GM12891 (cell line): Measurements from ENCODE around the gene WASHC4.

Experiments used
- DNase-seq: peaks from one replicate; pipeline ENCODE4 v3.0.0; 2011; ENCODE audit warnings: low spot score; ENCODE audit not compliant: insufficient read length
- FAIRE-seq: peaks from 2 replicates; lab custom pipeline; 2011; peaks lifted over from hg19 to GRCh38; lab: Jason Lieb, UNC
- PAX5 ChIP-seq: IDR thresholded peaks from 2 replicates; pipeline ENCODE4 v1.6.1; 2011; ENCODE audit warnings: low read length, moderate library complexity, mild to moderate bottlenecking; ENCODE audit not compliant: insufficient read depth, severe bottlenecking
- POLR2A ChIP-seq: IDR thresholded peaks from 2 replicates; pipeline ENCODE4 v1.6.1; 2011; ENCODE audit warnings: low read depth, low read length, control low read depth
- POLR2AphosphoS5 ChIP-seq: IDR thresholded peaks from 2 replicates; pipeline ENCODE4 v1.6.1; 2011; ENCODE audit warnings: low read depth, low read length, control low read depth
- POU2F2 ChIP-seq: IDR thresholded peaks from 2 replicates; pipeline ENCODE4 v1.6.1; 2011; ENCODE audit warnings: low read depth, mild to moderate bottlenecking, control low read depth, low read length, moderate library complexity
- SPI1 ChIP-seq: IDR thresholded peaks from 2 replicates; pipeline ENCODE4 v1.6.1; 2011; ENCODE audit warnings: low read depth, low read length, control low read depth
- TAF1 ChIP-seq: IDR thresholded peaks from 2 replicates; pipeline ENCODE4 v1.6.1; 2011; ENCODE audit warnings: low read depth, low read length, control low read depth

WASHC4 gene

DNA sequence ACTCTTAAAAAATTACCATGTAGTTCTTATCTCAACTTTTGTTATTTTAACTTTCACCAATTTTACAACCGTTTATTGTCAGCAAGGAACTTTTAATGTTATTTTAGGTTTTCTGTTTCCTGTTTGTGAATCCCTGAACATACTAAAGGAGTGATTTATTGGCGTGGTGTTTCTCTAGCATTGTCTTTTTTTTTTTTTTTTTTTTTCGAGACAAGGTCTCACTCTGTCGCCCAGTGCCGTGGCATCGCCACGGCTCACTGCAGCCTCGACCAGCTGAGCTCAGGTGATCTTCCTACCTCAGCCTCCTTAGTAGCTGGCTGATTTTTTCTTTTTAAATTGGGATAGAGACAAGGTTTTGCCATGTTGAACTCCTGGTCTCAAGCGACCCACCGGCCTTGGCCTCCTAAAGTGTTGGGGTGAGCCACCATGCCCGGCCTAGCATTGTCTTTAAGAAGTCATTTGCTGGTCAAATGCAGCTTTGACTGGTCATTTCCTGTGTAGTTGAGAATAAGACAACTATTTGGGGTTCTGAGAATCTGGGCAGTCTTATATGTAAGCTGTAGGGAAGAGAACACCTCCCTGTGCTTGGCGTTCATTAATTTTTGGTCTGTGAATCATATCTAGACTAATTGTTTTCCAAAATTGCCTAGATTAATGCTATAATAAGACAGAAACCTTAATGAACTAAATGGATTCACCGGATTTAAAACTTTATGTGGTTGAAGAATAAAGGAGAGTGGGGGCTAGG is 2.1 kb downstream of the WASHC4 start:
- peak; percentile 82 for FAIRE-seq
- no peak for DNase-seq
- TF ChIP-seq POLR2A (peak; percentile 64), PAX5 (no peak), SPI1 (no peak), POLR2AphosphoS5 (peak; percentile 44; the same call in 1 of the 2 replicates), TAF1 (no peak), POU2F2 (no peak)

DNA sequence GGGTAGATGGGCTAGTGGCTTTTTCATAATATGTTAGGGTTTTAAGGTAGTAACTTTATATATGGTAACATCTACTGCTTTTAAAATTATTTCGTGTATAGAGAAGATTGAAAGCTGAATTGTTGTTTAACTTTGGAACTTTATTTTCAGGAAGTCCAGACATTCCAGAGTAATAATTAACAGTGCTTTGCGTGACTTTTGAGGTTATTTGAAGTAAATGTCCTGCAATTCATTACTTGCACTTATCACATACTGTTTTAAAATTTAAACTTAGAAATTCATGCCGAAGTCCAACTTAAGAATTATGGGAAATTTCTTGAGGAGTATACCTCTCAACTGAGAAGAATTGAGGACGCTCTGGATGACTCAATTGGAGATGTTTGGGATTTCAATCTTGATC is 3.3 kb downstream of the WASHC4 start:
- DNase-seq, result no peak
- TF ChIP-seq POLR2A, result no peak
- no peak for TF ChIP-seq POU2F2
- TF ChIP-seq SPI1, result no peak
- TF ChIP-seq PAX5, result no peak
- TF ChIP-seq POLR2AphosphoS5, result no peak
- no peak for TF ChIP-seq TAF1
- no peak for FAIRE-seq

GRCh38 chr12:105113094-105113493 is 5.6 kb downstream of the WASHC4 start:
- no peak for DNase-seq
- TF ChIP-seq POLR2A, result no peak
- TF ChIP-seq SPI1, result no peak
- no peak for TF ChIP-seq TAF1
- TF ChIP-seq POU2F2, result no peak
- no peak for TF ChIP-seq PAX5
- TF ChIP-seq POLR2AphosphoS5, result no peak
- FAIRE-seq, result no peak

- no peak for TF ChIP-seq POLR2A
- TF ChIP-seq POLR2AphosphoS5, result no peak
- no peak for TF ChIP-seq PAX5
- TF ChIP-seq POU2F2, result no peak
- TF ChIP-seq SPI1, result no peak
- TF ChIP-seq TAF1, result no peak
- FAIRE-seq (no peak), DNase-seq (no peak)
These were observed 9.4 kb downstream of the WASHC4 start for GRCh38 chr12:105116969-105117368.

- TF ChIP-seq POLR2A, result no peak
- TF ChIP-seq TAF1, result no peak
- no peak for TF ChIP-seq PAX5
- no peak for TF ChIP-seq POLR2AphosphoS5
- no peak for TF ChIP-seq SPI1
- no peak for TF ChIP-seq POU2F2
- DNase-seq, result no peak
These were observed 13.0 kb downstream of the WASHC4 start for GRCh38 chr12:105120551-105120950.

GRCh38 chr12:105138248-105138647 is 30.7 kb downstream of the WASHC4 start:
- TF ChIP-seq TAF1 (no peak), POLR2AphosphoS5 (no peak), POU2F2 (no peak), SPI1 (no peak), PAX5 (no peak), POLR2A (no peak)
- FAIRE-seq, result no peak

More at GRCh38 chr12:105120551-105120950, 13.0 kb downstream of the WASHC4 start:
- no peak for FAIRE-seq

GRCh38 chr12:105141320-105141922 is 33.9 kb downstream of the WASHC4 start:
- no peak for TF ChIP-seq POLR2A
- no peak for TF ChIP-seq TAF1
- TF ChIP-seq POU2F2, result no peak
- TF ChIP-seq PAX5, result no peak
- TF ChIP-seq POLR2AphosphoS5, result no peak
- TF ChIP-seq SPI1, result no peak
- DNase-seq (no peak), FAIRE-seq (no peak)

More at GRCh38 chr12:105138248-105138647, 30.7 kb downstream of the WASHC4 start:
- no peak for DNase-seq

DNA sequence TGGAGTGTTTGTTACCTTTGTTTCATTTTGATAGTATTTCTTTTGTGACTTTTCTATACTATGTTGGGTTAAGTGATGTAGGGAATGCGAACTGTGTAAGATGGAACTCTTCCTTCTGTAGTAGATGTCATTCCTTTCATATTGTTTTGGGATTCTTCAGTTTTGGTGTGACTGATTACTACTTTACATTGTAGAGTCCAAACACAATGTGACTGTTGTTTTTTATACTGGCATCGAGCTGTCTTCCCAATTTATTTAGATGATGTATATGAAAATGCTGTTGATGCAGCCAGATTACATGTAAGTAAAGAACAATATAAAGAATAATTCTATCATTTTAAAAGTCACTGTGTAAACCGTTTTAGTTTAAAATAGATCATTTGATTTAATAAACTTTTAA is 34.7 kb downstream of the WASHC4 start:
- DNase-seq (no peak), FAIRE-seq (no peak)
- no peak for TF ChIP-seq POLR2A
- TF ChIP-seq POU2F2, result no peak
- TF ChIP-seq TAF1, result no peak
- no peak for TF ChIP-seq PAX5
- no peak for TF ChIP-seq SPI1
- TF ChIP-seq POLR2AphosphoS5, result no peak

GRCh38 chr12:105156260-105156659 is 48.7 kb downstream of the WASHC4 start:
- no peak for TF ChIP-seq POU2F2
- TF ChIP-seq TAF1, result no peak
- TF ChIP-seq POLR2AphosphoS5, result no peak
- no peak for TF ChIP-seq POLR2A
- TF ChIP-seq SPI1, result no peak
- no peak for TF ChIP-seq PAX5
- FAIRE-seq (no peak), DNase-seq (no peak)
